ENCODE results near the gene BLOC1S3.

- TF ChIP-seq CTCF (IDR thresholded peaks at IDR 0.05) (no peak), POLR2A (IDR thresholded peaks at IDR 0.05) (no peak)
Observed at GRCh38 chr19:45182758-45183157, 4.2 kb downstream of the BLOC1S3 start.
